Hepatocyte (in vitro differentiated cells): ENCODE measurements around the gene FAM222A.

Source experiments
- CTCF ChIP-seq: fragments of 200-600 bp; sonication (generic); IDR thresholded peaks from 2 replicates; pipeline ENCODE4 v1.5.1; 2016; ENCODE audit warnings: antibody characterized with exemption, mild to moderate bottlenecking; ENCODE audit not compliant: poor library complexity
- EZH2 ChIP-seq: fragments of 200-600 bp; sonication (generic); IDR thresholded peaks from 2 replicates; pipeline ENCODE4 v1.6.1; 2016; ENCODE audit warnings: antibody characterized with exemption, mild to moderate bottlenecking, borderline replicate concordance

- no peak for TF ChIP-seq CTCF
- no peak for TF ChIP-seq EZH2
These were observed 16.9 kb upstream of the FAM222A start for GRCh38 chr12:109696485-109697269.
